GM20431 (cell line): ENCODE data around the gene ZNF789.

Source experiments
- in situ Hi-C: fragments of 300-500 bp; cut with MseI, MboI; formaldehyde crosslinking; loops from one replicate; pipeline ENCODE4 v1.15.0; 2020; ENCODE audit warnings: low sequenced_read_pairs; ENCODE audit not compliant: unreplicated experiment

ZNF789 gene

GRCh38 chr7:99457050-99457649 lies 15.5 kb upstream of the ZNF789 start:
- in situ Hi-C loops, result no loop called here

- in situ Hi-C loops, result no loop called here
These were observed 14.8 kb upstream of the ZNF789 start for GRCh38 chr7:99457650-99458493.

- in situ Hi-C loops, result no loop called here
These were observed 13.6 kb upstream of the ZNF789 start for GRCh38 chr7:99459087-99459486.

DNA sequence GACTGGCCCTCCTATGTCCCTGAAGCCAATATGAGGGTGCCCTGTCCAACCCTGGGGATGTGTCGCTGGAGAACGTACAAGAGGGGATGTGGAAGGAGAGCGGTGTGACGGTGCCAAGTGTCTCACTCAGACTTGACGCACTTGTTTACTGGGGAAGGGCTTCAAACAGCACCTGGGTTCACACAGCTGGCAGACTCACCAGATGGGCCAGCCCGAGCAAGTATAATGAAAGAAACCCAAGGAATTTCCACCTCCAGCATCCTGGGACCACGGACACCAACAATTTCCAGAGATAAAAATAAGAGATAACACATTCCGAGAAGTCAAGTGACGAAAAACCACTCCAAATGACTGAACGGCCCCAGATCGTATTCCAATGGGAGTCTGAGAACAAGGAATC lies 12.0 kb upstream of the ZNF789 start:
- in situ Hi-C loops, result no loop called here

DNA sequence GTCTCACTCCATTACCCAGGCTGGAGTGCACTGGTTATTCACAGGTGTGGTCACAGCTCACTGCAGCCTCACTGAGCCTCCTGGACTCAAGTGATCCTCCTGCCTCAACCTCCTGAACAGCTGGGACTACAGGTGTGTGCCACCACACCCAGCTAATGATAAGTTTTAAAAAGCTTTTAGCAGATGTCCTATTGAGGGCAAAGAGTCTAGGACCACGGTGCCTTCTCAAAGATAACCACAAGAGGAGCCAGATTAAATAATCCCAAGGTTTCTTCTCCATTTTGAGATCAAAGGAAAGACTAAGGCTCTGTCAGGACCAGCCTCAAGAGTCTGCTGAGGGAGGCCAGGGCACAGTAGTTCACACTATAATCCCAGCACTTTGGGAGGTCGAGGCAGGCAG lies 11.5 kb upstream of the ZNF789 start:
- in situ Hi-C loops, result no loop called here

DNA sequence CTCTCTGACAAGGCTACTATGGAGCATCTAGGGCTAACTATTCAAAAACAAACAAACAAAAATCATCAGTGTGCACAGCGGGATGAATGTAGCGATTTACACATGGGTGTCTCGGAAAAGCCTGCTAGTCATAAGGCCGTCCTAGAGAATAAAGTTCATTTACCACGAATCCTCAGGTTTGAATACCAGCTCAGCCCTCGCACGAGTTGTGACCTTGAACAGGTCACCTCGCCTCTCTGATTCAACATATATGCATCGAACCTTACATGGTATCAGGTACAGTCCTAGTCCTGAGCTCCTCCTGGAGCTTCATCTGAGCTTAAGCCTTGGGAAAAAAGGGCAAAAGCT lies 7.3 kb upstream of the ZNF789 start:
- in situ Hi-C loops, result no loop called here

GRCh38 chr7:99468336-99468918 lies 4.3 kb upstream of the ZNF789 start:
- in situ Hi-C loops, result no loop called here

GRCh38 chr7:99469381-99470065 lies 3.2 kb upstream of the ZNF789 start:
- in situ Hi-C loops, result no loop called here

- in situ Hi-C loops, result no loop called here
These were observed 566 bp downstream of the ZNF789 start for GRCh38 chr7:99473315-99473596.

DNA sequence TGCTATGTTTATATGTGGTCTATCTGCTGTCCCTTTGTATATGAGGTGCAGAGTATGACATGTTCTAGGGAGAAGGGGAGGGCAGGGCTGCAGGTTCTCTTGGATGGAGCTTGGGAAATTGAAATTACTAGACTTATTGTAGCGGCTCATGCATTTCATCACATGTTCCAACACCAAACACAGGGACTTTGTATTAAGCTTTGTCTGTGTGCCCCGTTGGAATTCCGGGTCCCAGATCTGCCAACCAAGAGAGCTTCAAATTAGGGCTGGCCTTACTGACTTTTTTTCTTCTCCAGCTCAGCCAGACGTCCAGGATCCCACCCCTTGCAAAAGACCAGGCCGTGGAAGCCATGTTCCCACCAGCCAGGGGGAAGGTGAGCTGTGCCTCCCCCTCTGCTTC lies 3.4 kb downstream of the ZNF789 start:
- in situ Hi-C loops, result no loop called here

- in situ Hi-C loops, result no loop called here
These were observed 6.1 kb downstream of the ZNF789 start for GRCh38 chr7:99478464-99479440.

- in situ Hi-C loops, result no loop called here
These were observed 12.4 kb downstream of the ZNF789 start for GRCh38 chr7:99485094-99485493.

GRCh38 chr7:99489235-99489634 lies 16.5 kb downstream of the ZNF789 start:
- in situ Hi-C loops, result no loop called here

GRCh38 chr7:99490878-99491277 lies 18.2 kb downstream of the ZNF789 start:
- in situ Hi-C loops, result no loop called here

DNA sequence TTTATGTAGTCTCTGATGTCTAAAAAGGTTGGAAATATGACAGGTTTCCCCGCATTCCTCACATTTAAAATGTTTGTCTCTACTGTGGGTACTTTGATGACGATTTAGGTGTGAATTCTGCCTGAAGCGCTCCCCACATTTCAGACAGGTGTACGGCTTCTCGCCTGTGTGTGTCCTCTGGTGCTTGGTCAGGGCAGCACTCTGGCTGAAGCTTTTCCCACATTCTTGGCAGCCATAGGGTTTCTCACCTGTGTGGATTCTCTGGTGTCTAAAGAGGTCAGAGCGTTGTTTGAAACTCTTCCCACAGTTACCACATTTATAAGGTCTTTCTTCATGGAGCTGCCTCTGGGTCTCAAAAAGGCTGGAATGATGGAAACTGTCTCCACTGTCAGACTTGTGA lies 21.1 kb downstream of the ZNF789 start:
- in situ Hi-C loops, result no loop called here

DNA sequence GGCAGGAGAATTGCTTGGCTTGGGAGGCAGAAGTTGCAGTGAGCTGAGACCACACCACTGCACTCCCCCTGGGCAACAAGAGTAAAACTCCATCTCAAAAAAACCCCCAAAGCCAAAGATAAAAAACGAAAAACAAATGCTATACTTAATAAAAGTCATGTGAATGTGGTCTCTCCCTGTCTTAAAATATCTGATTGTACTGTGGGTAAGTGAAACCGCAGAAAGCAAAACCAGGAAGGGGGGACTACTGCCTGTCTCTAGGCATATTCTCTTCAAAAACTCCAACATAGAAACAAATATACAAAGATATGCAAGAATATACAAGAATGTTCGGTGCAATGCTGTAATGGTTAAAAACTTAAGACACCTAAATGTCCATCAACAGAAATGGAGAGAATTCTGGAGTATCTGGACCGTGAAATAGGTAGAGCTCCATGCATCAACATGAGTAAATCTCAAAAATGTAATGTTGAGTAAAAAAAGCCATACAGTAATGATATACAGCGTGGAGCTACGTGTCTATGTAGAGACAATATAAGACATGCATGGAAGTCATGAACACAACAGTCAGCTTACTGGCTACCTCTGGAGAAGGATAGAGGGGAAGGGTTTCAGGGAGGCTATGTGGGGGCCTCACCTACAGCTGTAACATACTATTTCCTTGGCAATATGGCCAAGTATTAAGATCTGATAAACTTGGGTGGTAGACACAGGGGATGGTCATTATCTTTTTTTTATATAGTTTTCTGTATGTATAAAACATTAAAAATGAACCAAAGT lies 25.3 kb downstream of the ZNF789 start:
- in situ Hi-C loops, result no loop called here

GRCh38 chr7:99498546-99498944 lies 25.9 kb downstream of the ZNF789 start:
- in situ Hi-C loops, result no loop called here

DNA sequence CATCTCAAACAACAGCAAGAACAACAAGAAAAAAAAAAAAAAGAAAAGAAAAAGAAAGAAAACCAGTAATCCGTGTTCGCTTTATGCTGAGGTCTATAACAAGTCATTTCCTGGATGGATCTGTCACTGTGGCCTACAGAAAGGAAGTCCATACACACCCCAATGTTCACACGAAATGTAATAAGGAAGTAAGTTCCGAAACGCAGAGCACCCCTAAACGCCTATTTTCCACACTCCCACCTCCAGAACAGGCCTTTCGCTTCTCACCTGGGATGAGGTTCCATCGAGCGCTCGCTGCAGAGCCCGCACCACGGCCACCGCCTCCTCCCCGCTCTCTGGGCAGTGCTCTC lies 26.7 kb downstream of the ZNF789 start:
- in situ Hi-C loops, result no loop called here
